ENCODE data around the gene LRRC7. TPM values are rescaled to one million over a fixed set of nuclear protein-coding genes. Genes with fewer than 3 reads are reported as not detected.
"Not testable (repeated sequence)": the region's sequence is repeated elsewhere in the genome, so short reads cannot be mapped to it uniquely, and the experiment has no call there.

LRRC7 gene
- total RNA-seq, 1 donor from 2014 or later: 159 TPM

DNA sequence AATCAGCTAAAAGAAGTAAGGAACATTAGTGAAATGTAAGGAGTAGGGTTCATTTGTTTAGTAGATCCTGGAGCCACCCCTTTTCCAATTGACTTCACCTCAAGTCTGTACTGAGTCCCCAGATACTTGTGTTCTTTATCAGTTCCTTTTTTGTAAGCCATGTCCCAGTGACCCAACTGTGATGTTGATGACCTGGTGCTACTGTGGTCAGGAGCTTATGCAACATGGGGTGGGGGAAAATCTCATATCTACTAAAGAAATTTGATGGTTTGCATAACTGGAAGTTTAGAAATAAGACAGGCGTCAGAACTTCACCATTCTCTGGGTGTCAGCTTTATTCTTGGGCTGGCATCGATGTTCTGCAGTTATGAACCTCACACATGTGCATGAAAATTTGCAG lies 120.5 kb downstream of the LRRC7 start:
- no peak for DNase-seq (ENCODE audit: low spot score in 2 of 2)
- FAIRE-seq: no peak

DNA sequence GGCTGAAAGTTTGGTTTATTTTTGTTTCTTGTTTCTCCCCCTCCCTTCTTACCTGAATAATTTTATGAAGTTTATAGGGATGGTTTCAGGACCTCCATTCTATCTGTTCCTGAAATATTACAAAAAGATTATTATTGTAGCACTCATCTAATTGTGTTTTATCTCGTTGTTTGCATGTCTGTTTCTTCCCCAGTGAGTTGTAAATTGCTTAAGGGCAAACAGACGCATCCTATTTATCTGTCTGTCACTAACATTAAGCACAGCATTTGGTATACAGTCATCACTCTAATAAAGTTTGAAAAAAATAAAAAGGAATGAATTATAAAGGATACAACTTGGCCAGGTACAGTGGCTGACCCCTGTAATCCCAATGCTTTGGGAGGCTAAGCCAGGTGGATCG lies 123.5 kb downstream of the LRRC7 start:
- FAIRE-seq: no peak

DNA sequence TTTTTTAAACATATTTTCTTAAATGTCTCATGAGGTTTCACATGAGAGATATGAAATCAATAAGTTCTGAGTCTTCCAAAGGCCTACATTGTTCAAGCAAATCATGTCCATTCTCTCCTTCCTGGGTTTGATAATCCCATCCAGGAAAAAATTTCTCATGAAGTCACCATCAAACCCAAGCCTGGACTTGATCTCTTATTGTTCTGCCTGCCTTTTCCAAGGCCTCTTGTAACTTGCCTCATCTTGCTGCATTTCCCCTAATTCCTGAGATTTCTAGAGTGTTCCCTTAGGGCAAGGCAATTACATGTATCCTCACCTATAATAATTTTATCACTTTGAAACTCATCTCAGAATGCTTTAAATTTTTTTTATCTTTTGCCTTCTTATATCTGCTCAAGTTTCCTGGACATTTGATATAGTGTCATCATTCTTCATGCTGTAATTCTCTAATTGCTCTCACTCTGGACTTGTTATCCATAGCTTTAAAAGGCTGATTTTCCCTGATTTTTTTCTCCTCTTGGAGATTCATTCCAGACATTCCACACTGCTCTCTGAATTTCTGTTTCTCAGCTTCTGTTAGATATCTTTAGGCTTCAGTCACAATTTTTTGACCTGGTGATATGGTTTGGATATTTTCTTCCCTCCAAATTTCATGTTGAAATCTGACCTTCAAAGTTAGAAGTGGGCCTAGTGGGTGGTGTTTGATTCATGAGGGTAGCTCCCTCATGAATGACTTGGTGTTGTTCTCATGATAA lies 126.4 kb downstream of the LRRC7 start:
- FAIRE-seq (no peak), DNase-seq (ENCODE audit: low spot score in 2 of 2) (no peak)

More for the DNA sequence above, 123.5 kb downstream of the LRRC7 start:
- no peak for DNase-seq (ENCODE audit: low spot score in 2 of 2)

DNA sequence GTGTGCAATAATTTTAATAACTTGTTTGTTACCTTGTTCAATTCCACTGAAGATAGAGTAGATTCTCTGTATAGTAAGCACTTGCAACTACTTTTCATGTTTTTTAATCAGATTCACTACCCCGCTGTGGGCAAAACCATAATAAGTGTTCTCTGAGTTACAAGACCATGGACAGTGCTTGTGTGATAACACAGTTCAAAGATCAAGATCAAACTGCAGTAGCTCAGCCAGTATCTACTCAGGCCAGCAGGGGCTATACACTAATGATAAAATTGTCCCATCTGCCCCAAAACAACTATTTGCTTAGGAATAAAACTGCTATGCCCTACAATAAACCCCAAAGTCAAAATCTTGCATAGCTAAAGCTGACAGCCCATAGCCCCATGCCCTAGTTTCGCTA lies 129.6 kb downstream of the LRRC7 start:
- DNase-seq (ENCODE audit: low spot score in 2 of 2): no peak
- no peak for FAIRE-seq

DNA sequence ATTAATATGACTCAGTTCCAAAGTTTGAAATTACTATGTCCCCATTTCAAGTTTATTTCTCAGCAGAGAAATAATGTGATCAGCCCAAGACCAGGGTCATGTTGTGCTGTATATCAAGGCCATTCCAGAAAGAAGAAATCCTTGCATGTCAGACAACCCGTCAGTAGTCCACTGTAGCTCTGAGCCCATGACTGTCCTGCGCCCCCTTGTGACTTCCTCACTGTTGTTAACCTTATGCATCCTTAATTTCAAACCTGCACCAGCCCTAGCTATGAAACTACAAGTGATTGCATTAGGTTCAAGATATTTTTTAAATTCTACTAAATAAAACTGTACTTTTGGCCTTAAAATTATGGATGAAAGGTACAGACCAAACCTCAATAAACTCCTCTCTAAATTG lies 133.0 kb downstream of the LRRC7 start:
- FAIRE-seq: no peak
- DNase-seq (ENCODE audit: low spot score in 2 of 2): no peak

DNA sequence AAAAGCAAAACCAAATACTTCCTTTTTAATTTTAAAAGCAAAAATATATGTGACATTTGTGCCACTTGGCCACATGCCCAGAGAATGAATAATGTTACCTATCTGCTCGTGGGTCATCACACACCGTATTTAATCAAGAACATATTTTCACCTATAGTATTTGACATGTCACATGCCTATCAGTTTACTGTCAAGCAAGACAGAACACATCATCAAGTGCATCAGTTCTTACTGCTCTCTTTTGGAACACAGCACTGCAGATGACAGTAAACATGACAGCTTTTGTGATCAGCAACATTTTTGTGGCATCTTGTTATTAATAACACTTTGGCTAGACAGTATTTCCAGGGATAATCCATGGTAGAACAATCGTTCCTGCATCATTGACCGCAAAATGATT lies 134.4 kb downstream of the LRRC7 start:
- FAIRE-seq: no peak
- no peak for DNase-seq (ENCODE audit: low spot score in 2 of 2)

DNA sequence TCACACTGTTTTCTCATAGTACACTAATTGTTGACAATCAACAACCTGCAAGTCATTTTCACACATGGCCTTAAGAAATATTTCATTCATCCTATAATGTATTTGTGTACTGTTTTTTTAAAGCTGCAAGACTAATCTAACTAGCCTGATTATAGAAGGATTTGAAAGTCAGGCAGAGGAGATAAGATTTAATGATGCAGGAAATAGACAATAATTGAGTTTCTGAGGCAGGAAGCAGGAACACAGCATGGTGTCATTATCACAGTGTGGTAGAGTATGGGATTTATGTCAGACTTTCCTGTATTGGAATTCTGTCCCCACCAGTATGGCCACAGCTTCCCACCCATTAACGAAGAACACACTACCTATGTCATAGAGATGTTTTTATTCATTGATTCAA lies 138.8 kb downstream of the LRRC7 start:
- FAIRE-seq (no peak), DNase-seq (ENCODE audit: low spot score in 2 of 2) (no peak)

DNA sequence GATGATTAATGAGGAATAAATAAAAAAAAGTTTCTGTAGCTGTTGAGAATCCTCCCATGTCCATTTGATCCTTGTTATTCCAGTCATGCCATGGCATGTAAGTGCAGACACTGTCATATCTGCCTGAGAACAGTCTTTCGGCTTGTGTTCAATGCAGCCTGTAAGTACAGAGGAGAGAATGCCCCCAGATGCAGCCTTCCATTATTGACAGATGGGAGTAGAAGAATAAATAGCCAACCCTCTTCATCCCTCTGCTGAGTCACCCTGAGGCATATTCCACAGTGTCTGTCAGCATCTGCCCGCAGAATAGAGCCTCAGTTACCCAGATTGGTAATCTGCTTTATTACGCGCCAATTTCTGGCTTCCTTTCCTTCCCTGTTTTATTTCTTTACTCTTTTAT lies 139.4 kb downstream of the LRRC7 start:
- FAIRE-seq (no peak), DNase-seq (ENCODE audit: low spot score in 2 of 2) (no peak)

DNA sequence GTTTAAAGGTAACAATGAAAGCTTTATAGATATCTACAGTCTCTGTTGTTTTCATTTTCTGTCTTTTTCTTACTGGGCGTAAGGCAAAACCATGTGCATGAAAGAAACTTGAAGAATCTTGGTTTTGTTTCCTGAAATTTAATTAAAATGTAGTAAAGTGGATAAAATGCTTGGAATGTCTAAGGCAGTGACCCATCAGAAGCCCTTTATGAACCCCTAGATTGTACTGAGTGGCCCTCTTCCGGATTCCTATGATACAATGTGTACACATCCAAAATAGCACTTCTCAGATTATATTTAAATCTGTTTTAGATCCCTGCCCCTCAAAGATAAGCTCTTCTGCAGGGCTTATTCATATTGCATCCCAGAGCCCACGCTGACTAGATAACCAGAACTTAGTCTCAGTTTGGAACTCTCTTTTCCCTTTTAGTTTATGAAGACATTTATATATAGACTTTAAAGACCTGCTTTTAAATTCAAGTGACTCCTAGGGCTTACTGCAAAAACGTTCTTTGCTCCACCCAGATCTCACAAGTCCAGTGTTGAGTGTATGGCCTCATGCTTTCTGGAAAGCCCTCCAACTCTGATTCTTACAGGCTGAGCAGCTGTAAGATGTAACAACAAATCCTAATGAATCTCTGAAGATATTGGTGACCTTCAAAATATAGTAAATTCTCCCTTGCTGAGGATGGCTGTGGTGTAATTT lies 142.9 kb downstream of the LRRC7 start:
- FAIRE-seq (no peak), DNase-seq (ENCODE audit: low spot score in 2 of 2) (no peak)

DNA sequence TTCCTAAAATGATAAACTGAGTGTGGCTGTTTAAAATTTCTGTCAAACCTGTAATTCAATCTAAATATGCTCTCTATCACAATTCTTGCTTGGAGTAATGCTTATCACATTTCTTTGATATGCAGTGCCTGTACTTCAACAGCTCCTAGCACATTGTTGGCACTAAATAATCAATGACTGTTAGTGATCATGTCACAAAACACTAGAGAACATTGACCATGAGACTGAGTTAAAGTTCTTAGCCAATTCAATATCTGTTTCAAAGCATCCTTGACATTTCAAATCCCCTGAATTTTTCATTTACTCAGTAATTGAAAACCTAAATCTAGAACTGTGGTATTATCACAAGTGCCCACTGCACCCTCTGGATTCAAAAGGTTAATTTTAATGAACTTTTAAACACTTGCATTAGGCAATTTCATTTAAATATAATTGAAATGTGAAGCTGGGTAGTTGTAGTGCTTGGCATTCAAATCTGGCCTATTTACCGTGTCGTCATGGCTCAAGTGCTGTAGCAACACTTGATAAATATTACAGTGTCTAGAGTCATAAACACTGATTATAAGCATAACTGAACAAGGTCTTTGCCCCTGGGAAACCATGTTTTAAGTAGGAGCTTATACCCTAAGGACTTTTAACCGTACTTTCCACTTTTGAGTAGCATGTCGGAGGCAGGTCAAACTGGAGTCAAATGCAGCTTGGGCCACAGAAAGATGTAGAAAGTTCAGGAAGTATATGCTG lies 143.6 kb downstream of the LRRC7 start:
- FAIRE-seq: no peak
- DNase-seq (ENCODE audit: low spot score in 2 of 2): no peak

DNA sequence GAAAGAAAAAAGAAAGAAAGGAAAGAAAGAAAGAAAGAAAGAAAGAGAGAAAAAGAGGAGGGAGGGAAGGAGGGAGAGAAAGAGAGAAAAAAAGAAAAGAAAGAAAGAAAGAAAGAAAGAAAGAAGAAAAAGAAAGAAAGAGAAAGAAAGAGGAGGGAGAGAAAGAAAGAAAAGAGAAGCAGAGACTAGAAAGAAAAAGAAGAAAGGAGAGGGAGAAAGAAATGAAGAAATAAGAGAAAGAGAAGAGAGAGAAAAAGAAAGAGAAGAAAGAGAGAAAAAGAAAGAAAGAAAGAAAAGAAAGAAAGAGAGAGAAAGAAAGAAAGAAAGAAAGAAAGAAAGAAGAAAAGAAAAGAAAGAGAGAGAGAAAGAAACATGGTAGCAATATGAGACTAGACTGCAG lies 150.1 kb downstream of the LRRC7 start:
- not testable (repeated sequence) for DNase-seq (ENCODE audit: low spot score in 2 of 2); FAIRE-seq

DNA sequence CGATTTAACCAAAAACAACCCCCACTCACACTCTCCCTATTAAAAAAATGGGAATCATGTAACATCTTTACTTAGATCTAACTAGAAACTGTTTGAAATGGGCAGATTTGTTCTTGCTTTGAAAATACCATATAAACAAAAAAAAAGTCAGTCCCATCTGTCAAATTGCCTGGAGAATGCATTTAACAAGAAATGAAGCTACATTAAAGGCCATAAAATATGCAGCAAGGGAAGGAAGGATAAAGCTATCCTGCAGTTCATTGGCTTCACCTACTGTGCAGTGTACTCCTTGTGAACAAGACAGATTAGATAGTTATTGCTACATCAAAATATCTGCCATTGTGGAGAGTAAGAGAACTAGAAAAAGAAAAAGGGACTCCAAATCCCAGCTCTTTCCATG lies 160.5 kb downstream of the LRRC7 start:
- no peak for DNase-seq (ENCODE audit: low spot score in 2 of 2)
- FAIRE-seq: no peak

DNA sequence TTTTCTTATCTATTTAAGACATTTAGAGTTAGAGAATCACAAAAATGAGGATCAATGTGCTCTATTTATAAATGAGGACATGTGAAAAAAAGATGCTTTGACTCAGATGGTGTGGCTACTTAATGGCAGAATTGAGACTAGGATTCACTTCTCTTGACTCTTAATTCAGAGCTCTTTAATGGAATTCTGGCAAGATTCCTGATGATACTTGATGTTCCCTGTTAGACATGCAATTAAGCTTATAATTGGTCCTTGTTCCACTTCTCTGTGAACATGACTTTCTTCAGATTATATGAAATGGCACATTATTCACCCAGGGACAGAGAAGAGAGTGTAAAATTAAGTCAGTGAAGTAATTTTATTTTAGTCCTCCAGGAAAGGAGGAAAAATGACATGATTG lies 165.3 kb downstream of the LRRC7 start:
- FAIRE-seq: no peak
- no peak for DNase-seq (ENCODE audit: low spot score in 2 of 2)

DNA sequence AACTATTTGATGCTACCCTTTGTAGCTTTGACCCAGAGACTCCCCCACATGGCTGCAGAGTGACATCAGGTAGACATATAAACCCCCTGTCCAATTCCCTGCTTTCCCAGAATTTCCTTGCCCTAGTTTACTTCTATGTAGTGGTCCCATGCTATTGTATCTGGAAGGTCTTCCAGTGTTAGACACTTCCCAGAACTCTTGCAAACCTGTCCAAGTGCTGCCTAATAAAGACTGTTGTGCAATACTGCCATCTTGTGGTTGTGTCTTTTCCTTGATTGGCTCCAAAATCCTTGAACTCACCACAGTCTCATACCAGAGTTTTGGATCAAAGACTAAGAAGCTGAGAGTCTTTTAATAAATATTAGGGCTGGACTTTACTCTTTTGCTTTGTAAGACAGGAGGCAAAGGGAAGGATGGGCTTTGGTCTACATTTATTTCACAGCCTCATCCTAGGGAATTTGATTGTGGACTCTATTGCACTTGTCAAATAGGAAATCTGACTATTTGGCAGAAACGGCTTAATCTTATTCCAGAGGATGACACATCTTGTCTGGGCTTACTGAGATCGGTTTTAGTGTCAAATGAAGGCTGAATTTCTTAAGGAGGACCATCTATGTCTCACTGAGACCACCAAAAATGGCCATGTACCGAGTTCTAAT lies 169.9 kb downstream of the LRRC7 start:
- FAIRE-seq (no peak), DNase-seq (ENCODE audit: low spot score in 2 of 2) (no peak)

DNA sequence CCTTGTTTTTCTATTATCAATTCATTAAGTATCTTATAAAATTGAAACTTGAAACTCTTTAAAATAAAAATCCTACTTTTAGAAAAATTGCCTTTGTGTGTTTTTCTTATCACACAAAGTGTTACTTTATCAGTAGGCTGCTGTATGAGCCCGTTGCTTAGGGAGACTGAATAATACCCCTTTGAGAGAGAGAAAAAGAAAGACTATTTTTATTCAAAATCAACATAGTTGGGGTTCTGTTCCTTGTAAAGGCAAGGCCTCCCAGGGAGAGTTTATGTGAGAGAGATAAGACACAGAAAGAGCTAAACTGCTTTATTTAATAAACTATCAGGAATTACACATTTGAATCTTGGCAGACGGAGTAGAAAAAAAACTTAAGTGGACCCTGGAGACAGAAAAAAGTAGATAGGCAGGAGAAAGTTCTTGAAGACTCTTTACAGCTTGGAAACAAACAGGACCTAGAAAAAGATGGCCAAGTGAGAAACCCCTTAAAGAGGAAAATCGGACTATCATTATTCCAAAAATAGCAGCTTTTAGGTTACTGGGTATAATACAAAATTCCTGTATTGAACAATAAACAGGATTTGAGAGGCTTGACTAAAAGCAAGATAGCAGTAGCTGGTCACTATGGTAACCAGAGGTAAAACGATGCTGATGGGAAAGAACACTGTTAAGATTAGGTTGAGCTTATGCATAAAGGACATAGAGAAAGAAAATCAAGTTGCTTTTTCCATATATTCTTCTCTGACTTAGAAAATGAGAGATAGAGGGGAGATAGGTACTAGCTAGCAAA lies 170.9 kb downstream of the LRRC7 start:
- no peak for DNase-seq (ENCODE audit: low spot score in 2 of 2)
- no peak for FAIRE-seq

DNA sequence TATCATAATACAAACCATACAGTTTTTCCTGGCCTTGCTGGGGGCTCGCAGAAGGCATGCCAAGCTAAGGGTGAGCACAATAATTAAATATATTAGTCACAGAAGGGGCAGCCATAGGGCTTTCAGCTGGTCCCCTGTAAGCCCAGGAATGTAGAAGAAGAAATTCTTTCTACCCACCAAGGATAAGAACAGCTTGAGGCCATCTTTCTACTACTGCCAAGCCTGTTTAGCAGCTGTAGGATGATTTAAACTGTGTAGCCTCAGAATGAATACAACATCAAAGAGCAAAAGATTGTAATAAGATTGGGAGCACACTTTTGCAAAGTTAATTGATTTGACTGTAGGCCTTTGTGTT lies 171.5 kb downstream of the LRRC7 start:
- no peak for DNase-seq (ENCODE audit: low spot score in 2 of 2)
- FAIRE-seq: no peak

DNA sequence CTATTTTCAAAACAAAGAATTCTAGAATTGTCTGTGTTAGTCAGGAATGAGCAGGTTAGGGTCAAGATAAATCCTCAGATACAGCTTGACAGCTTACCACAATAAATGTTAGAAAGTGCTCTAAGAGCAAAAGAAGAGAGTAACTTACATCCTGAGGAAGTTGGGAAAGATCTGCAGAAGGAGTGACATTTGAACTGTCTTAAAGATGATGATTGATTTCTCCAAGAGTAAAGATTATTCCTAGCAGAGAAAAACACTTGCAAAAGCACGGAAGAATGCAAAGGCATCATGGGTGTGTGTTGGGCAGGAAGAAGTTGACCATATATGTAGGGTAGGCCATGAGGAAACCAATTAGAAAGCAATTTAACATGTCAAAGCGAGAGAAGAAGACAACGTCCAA lies 175.4 kb downstream of the LRRC7 start:
- DNase-seq (ENCODE audit: low spot score in 2 of 2): no peak
- FAIRE-seq: no peak

DNA sequence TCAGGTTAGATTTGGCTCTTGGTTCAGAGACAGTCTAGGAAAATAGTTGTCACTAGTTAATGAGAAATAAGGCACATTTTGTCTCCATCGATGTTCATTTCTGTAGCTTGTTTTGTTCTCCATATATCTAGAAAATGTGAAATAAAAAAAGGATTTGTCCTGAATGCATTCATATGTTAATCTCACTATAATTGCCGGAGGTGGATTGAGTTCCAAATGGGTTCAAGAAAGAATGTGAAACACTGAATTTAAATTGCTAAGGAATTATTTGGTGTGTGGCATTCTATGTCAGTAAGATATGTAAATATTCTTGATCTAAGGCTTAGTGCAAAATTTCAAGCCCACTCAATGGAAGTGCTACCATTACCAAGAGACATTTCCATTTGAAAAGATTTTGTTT lies 176.7 kb downstream of the LRRC7 start:
- FAIRE-seq (no peak), DNase-seq (ENCODE audit: low spot score in 2 of 2) (no peak)

DNA sequence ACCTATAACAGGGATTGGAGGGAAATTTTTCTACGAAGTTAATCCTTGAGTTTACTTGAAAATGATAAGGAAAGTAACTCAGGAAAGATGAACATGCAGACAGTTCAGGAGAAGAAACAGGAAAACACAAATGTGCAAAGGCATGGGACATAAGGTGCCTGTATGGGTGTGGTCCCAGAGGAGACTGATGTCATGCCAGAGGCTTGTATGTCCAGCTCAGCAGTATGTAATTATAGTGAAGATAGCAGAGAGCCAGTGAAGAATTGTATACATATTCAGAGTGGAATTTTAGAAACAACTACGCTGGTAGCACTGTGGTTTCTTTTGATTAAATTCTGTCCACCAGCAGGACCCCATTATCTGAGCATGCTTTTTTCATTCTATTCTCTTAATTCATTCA lies 179.5 kb downstream of the LRRC7 start:
- DNase-seq (ENCODE audit: low spot score in 2 of 2) (no peak), FAIRE-seq (no peak)

DNA sequence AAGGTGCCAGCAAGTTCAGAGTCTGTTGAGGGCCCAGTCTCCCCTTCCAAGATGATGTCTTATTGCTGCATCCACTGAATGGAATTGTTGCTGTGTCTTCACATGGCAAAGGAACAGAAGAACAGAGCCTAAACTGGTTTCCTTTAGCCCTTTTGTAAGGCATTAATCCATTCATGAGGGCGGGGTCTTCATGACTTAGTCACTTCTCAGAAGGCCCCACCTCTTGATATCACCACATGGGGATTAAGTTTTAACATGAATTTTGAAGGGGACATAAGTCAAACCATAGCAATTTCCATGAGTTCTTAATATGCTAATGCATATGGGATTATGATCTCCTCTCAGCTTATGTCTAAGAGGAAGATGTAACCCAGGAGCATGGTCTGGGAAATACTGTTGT lies 182.9 kb downstream of the LRRC7 start:
- no peak for FAIRE-seq

More for the DNA sequence above, 182.9 kb downstream of the LRRC7 start:
- DNase-seq (ENCODE audit: low spot score in 2 of 2): no peak
